Rectal smooth muscle tissue (tissue), 1 donor: ENCODE results near the gene SRL.

Experiments used
- H3K27ac ChIP-seq: one replicate; pipeline ENCODE4 v1.7.0; 2013; ENCODE audit warnings: low read depth, low read length, inconsistent platforms
- H3K27me3 ChIP-seq: one replicate; pipeline ENCODE4 v1.7.0; 2013; ENCODE audit warnings: low read length; ENCODE audit not compliant: control insufficient read depth, insufficient read depth
- H3K36me3 ChIP-seq: one replicate; pipeline ENCODE4 v1.7.0; 2013; ENCODE audit warnings: low read length; ENCODE audit not compliant: control insufficient read depth, insufficient read depth
- H3K4me1 ChIP-seq: one replicate; pipeline ENCODE4 v1.7.0; 2013; ENCODE audit warnings: low read length; ENCODE audit not compliant: control insufficient read depth, insufficient read depth
- H3K4me3 ChIP-seq: one replicate; pipeline ENCODE4 v1.7.0; 2013; ENCODE audit warnings: low read length
- H3K9ac ChIP-seq: one replicate; pipeline ENCODE4 v1.7.0; 2013; ENCODE audit warnings: low read length

The SRL gene

GRCh38 chr16:4203748-4204147 is 38.1 kb downstream of the SRL start:
- no peaks in the 10 kb centered on the region for H3K36me3 ChIP-seq
- H3K27ac ChIP-seq = no peak overlapping the region
- no peaks in the 10 kb centered on the region for H3K27me3 ChIP-seq
- no peak overlapping the region for H3K4me3 ChIP-seq
- H3K4me1 ChIP-seq = no peaks in the 10 kb centered on the region
- H3K9ac ChIP-seq = no peak overlapping the region

- Histone ChIP-seq H3K36me3 (no peaks in the 10 kb centered on the region), H3K9ac (no peak overlapping the region)
Measured at GRCh38 chr16:4202615-4203345, 39.1 kb downstream of the SRL start.

GRCh38 chr16:4200781-4201137 is 41.1 kb downstream of the SRL start:
- H3K4me3 ChIP-seq = no peak overlapping the region
- H3K27ac ChIP-seq = no peak overlapping the region
- no peaks in the 10 kb centered on the region for H3K27me3 ChIP-seq
- no peak overlapping the region for H3K9ac ChIP-seq
- no peaks in the 10 kb centered on the region for H3K4me1 ChIP-seq
- no peaks in the 10 kb centered on the region for H3K36me3 ChIP-seq

More at GRCh38 chr16:4202615-4203345, 39.1 kb downstream of the SRL start:
- H3K4me3 ChIP-seq = no peak overlapping the region
- no peak overlapping the region for H3K27ac ChIP-seq
- H3K4me1 ChIP-seq = no peaks in the 10 kb centered on the region
- H3K27me3 ChIP-seq = no peaks in the 10 kb centered on the region

GRCh38 chr16:4200000-4200780 is 41.7 kb downstream of the SRL start:
- Histone ChIP-seq H3K9ac (no peak overlapping the region), H3K4me1 (no peaks in the 10 kb centered on the region), H3K36me3 (no peaks in the 10 kb centered on the region), H3K27me3 (no peaks in the 10 kb centered on the region), H3K27ac (no peak overlapping the region), H3K4me3 (no peak overlapping the region)

- Histone ChIP-seq H3K27ac (no peak overlapping the region), H3K4me3 (no peak overlapping the region), H3K36me3 (no peaks in the 10 kb centered on the region), H3K9ac (no peak overlapping the region), H3K27me3 (no peaks in the 10 kb centered on the region), H3K4me1 (no peaks in the 10 kb centered on the region)
Measured at GRCh38 chr16:4198816-4199215, 43.1 kb downstream of the SRL start.

- H3K4me1 ChIP-seq = no peaks in the 10 kb centered on the region
- no peak overlapping the region for H3K4me3 ChIP-seq
- H3K27ac ChIP-seq = no peak overlapping the region
- no peaks in the 10 kb centered on the region for H3K27me3 ChIP-seq
- no peaks in the 10 kb centered on the region for H3K36me3 ChIP-seq
- no peak overlapping the region for H3K9ac ChIP-seq
Measured at GRCh38 chr16:4194661-4195060, 47.2 kb downstream of the SRL start.

GRCh38 chr16:4193920-4194319 is 48.0 kb downstream of the SRL start:
- no peak overlapping the region for H3K27ac ChIP-seq
- no peaks in the 10 kb centered on the region for H3K27me3 ChIP-seq
- H3K36me3 ChIP-seq = no peaks in the 10 kb centered on the region
- no peak overlapping the region for H3K4me3 ChIP-seq
- no peaks in the 10 kb centered on the region for H3K4me1 ChIP-seq
- H3K9ac ChIP-seq = no peak overlapping the region

- Histone ChIP-seq H3K4me1 (no peaks in the 10 kb centered on the region), H3K27me3 (no peaks in the 10 kb centered on the region), H3K4me3 (no peak overlapping the region), H3K27ac (no peak overlapping the region), H3K36me3 (no peaks in the 10 kb centered on the region), H3K9ac (no peak overlapping the region)
Measured at GRCh38 chr16:4192206-4192605, 49.7 kb downstream of the SRL start.

GRCh38 chr16:4190712-4191333 is 51.1 kb downstream of the SRL start:
- Histone ChIP-seq H3K36me3 (no peaks in the 10 kb centered on the region), H3K27ac (no peak overlapping the region), H3K9ac (no peak overlapping the region), H3K4me1 (no peaks in the 10 kb centered on the region), H3K27me3 (no peaks in the 10 kb centered on the region), H3K4me3 (no peak overlapping the region)

GRCh38 chr16:4190086-4190485 is 51.8 kb downstream of the SRL start:
- Histone ChIP-seq H3K4me3 (no peak overlapping the region), H3K36me3 (no peaks in the 10 kb centered on the region), H3K4me1 (no peaks in the 10 kb centered on the region), H3K27me3 (no peaks in the 10 kb centered on the region), H3K27ac (no peak overlapping the region), H3K9ac (no peak overlapping the region)

GRCh38 chr16:4184038-4184702 is 57.7 kb downstream of the SRL start:
- Histone ChIP-seq H3K4me1 (peaks cover 3% of the 10 kb centered on the region), H3K27me3 (no peaks in the 10 kb centered on the region), H3K4me3 (peak overlapping the region; percentile 72), H3K27ac (peak overlapping the region; percentile 94), H3K36me3 (no peaks in the 10 kb centered on the region), H3K9ac (peak overlapping the region; percentile 30)
